Caco-2 (cell line): Measurements from ENCODE around the gene RTTN. TPM values are rescaled to one million over a fixed set of nuclear protein-coding genes. Genes with fewer than 3 reads are reported as not detected.

Experiments used
- BruUV-seq: library from RNA; stranded (reverse); fragments of 400-500 nt; replicated peaks from 2 replicates; lab custom pipeline; 2021; lab: Mats Ljungman, UMichigan
- CTCF ChIA-PET: fragments of 300-600 bp; sonication (Branson Sonifier 250); formaldehyde crosslinking; loops from one replicate; lab custom pipeline; 2022; ENCODE audit warnings: antibody characterized with exemption; lab: Charles Lee
- POLR2A ChIA-PET: fragments of 300-600 bp; sonication (Branson Sonifier 250); formaldehyde crosslinking; loops from one replicate; lab custom pipeline; 2022; ENCODE audit warnings: antibody characterized with exemption; lab: Charles Lee
- DNase-seq, 2 experiments: peaks; one replicate each; pipeline versions ENCODE4 v3.0.0 to v3.0.0-alpha.2; 2020 to 2022
- H3K27me3 ChIP-seq: replicated peaks from 2 replicates; pipeline ENCODE4 v1.6.0; 2011; ENCODE audit warnings: low read length; ENCODE audit not compliant: control insufficient read depth, insufficient read depth
- H3K36me3 ChIP-seq: 2 replicates; pipeline ENCODE4 v1.5.1; 2011; ENCODE audit warnings: low read length; ENCODE audit not compliant: control insufficient read depth, insufficient read depth
- H3K4me1 ChIP-seq: fragments of 250-450 bp; sonication (Bioruptor Pico); 2 replicates; pipeline ENCODE4 v1.5.1; 2020; ENCODE audit warnings: mild to moderate bottlenecking
- H3K4me3 ChIP-seq: 2 replicates; pipeline ENCODE4 v1.5.1; 2011; ENCODE audit warnings: low read depth, mild to moderate bottlenecking, control low read depth, low read length
- H3K9me3 ChIP-seq: fragments of 250-450 bp; sonication (Bioruptor Pico); 2 replicates; pipeline ENCODE4 v1.5.1; 2020; ENCODE audit warnings: mild to moderate bottlenecking, moderate library complexity
- H3K27ac Mint-ChIP-seq: one replicate; pipeline ENCODE4 v1.8.0; 2022; ENCODE audit warnings: mixed read lengths; ENCODE audit not compliant: unreplicated experiment
- H3K27me3 Mint-ChIP-seq: one replicate; pipeline ENCODE4 v1.8.0; 2022; ENCODE audit warnings: mixed read lengths; ENCODE audit not compliant: insufficient read depth, unreplicated experiment
- H3K36me3 Mint-ChIP-seq: one replicate; pipeline ENCODE4 v1.8.0; 2022; ENCODE audit warnings: mild to moderate bottlenecking, mixed read lengths; ENCODE audit not compliant: insufficient read depth, unreplicated experiment
- H3K4me1 Mint-ChIP-seq: one replicate; pipeline ENCODE4 v1.8.0; 2022; ENCODE audit warnings: low read depth, mixed read lengths; ENCODE audit not compliant: unreplicated experiment
- H3K4me3 Mint-ChIP-seq: one replicate; pipeline ENCODE4 v1.8.0; 2022; ENCODE audit warnings: mild to moderate bottlenecking, moderate library complexity, mixed read lengths; ENCODE audit not compliant: unreplicated experiment
- H3K9me3 Mint-ChIP-seq: one replicate; pipeline ENCODE4 v1.8.0; 2022; ENCODE audit warnings: mixed read lengths; ENCODE audit not compliant: unreplicated experiment
- CTCF ChIP-seq, 2 experiments: fragments of 200-600 bp in 1 of 2; IDR thresholded peaks; 1 replicate in 1 of 2; 2 replicates in 1 of 2; pipeline versions ENCODE4 v1.5.1 to v1.8.0; 2011 to 2022; ENCODE audit warnings: antibody characterized with exemption in 1 of 2, control low read depth in 1 of 2, inconsistent platforms in 1 of 2, low read depth in 1 of 2, low read length in 1 of 2, mild to moderate bottlenecking in 1 of 2, moderate library complexity in 1 of 2; ENCODE audit not compliant: insufficient read depth in 1 of 2, severe bottlenecking in 1 of 2, unreplicated experiment in 1 of 2
- intact Hi-C: fragments of 100-400 bp; cut with micrococcal nuclease; formaldehyde crosslinking; loops from one replicate; pipeline ENCODE4 v1.10.0; 2022; ENCODE audit not compliant: unreplicated experiment
- total RNA-seq: library from RNA; stranded (reverse); gene quantifications from 2 replicates; pipeline ENCODE4 v1.2.3, GENCODE V29; 2022

Gene RTTN
- total RNA-seq, 1 experiment from 2014 or later = 14.6 TPM

GRCh38 chr18:70156886-70157285 lies 48.6 kb downstream of the RTTN start:
- Mint-ChIP-seq H3K4me1 (peaks cover 2% of the 10 kb centered on the region), H3K9me3 (no peaks in the 10 kb centered on the region), H3K27me3 (no peaks in the 10 kb centered on the region), H3K36me3 (peaks cover 7% of the 10 kb centered on the region), H3K27ac (no peak overlapping the region), H3K4me3 (no peak overlapping the region)
- no peak for DNase-seq
- intact Hi-C loops = no loop called here
- no TSS peak for BruUV-seq
- ChIA-PET CTCF (no interaction called here), POLR2A (no interaction called here)
- Histone ChIP-seq H3K4me3 (no peak overlapping the region), H3K36me3 (no peaks in the 10 kb centered on the region), H3K9me3 (no peaks in the 10 kb centered on the region), H3K4me1 (no peaks in the 10 kb centered on the region), H3K27me3 (no peaks in the 10 kb centered on the region)
- no peak for TF ChIP-seq CTCF (IDR thresholded peaks at IDR 0.05; ENCODE audit: insufficient read depth in 1 of 2, low read depth in 1 of 2, low read length in 1 of 2, severe bottlenecking in 1 of 2, unreplicated experiment in 1 of 2)

GRCh38 chr18:70154591-70155194 lies 50.8 kb downstream of the RTTN start:
- Histone ChIP-seq H3K4me3 (no peak overlapping the region), H3K36me3 (no peaks in the 10 kb centered on the region), H3K27me3 (no peaks in the 10 kb centered on the region), H3K4me1 (no peaks in the 10 kb centered on the region), H3K9me3 (no peaks in the 10 kb centered on the region)
- no peak for TF ChIP-seq CTCF (IDR thresholded peaks at IDR 0.05; ENCODE audit: insufficient read depth in 1 of 2, low read depth in 1 of 2, low read length in 1 of 2, severe bottlenecking in 1 of 2, unreplicated experiment in 1 of 2)
- Mint-ChIP-seq H3K4me1 (peaks cover 7% of the 10 kb centered on the region), H3K27me3 (no peaks in the 10 kb centered on the region), H3K36me3 (peaks cover 9% of the 10 kb centered on the region), H3K27ac (peak overlapping the region; percentile 9), H3K9me3 (no peaks in the 10 kb centered on the region), H3K4me3 (no peak overlapping the region)
- CTCF ChIA-PET = no interaction called here
- intact Hi-C loops = no loop called here
- POLR2A ChIA-PET = no interaction called here
- BruUV-seq = no TSS peak
- DNase-seq = no peak

DNA sequence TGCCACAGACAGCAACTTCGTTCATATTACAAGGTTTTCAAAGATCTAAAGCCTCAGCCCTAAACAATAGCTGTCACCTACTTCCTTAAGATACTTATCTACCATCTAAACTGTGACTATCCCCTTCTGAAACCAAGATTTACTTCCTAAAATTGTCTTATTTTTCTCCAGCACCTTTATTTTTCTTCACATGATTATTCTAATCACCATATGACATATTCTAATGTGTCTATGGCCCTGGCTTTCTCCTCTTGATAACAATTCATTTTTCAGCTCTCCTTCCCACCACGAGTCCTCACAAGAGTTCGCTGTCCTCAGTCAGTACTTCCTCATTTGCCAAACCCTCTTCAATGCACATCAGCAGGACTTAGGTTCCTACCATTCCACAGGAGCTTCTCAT lies 53.9 kb downstream of the RTTN start:
- Histone ChIP-seq H3K4me1 (peaks cover under 1% of the 10 kb centered on the region; the same call in 1 of the 2 replicates), H3K4me3 (no peak overlapping the region), H3K36me3 (no peaks in the 10 kb centered on the region), H3K9me3 (no peaks in the 10 kb centered on the region), H3K27me3 (no peaks in the 10 kb centered on the region)
- Mint-ChIP-seq H3K36me3 (peaks cover 4% of the 10 kb centered on the region), H3K4me3 (no peak overlapping the region), H3K4me1 (peaks cover 7% of the 10 kb centered on the region), H3K27me3 (no peaks in the 10 kb centered on the region), H3K27ac (no peak overlapping the region), H3K9me3 (no peaks in the 10 kb centered on the region)
- POLR2A ChIA-PET = no interaction called here
- CTCF ChIA-PET = no interaction called here
- no peak for DNase-seq
- no peak for TF ChIP-seq CTCF (IDR thresholded peaks at IDR 0.05; ENCODE audit: insufficient read depth in 1 of 2, low read depth in 1 of 2, low read length in 1 of 2, severe bottlenecking in 1 of 2, unreplicated experiment in 1 of 2)
- intact Hi-C loops = no loop called here
- no TSS peak for BruUV-seq
